WERI-Rb-1 (cell line): Measurements from ENCODE around the gene EYS.

Source experiments
- DNase-seq: peaks from one replicate; pipeline ENCODE4 v3.0.0-alpha.2; 2020
- H3K27ac ChIP-seq: fragments of 250-450 bp; sonication (Bioruptor Pico); 2 replicates; pipeline ENCODE4 v1.5.1; 2020; ENCODE audit warnings: mild to moderate bottlenecking, moderate library complexity
- H3K27me3 ChIP-seq: fragments of 250-450 bp; sonication (Bioruptor Pico); 2 replicates; pipeline ENCODE4 v1.5.1; 2021; ENCODE audit warnings: mild to moderate bottlenecking, low read depth, moderate library complexity; ENCODE audit not compliant: insufficient read depth, severe bottlenecking
- H3K36me3 ChIP-seq: fragments of 250-450 bp; sonication (Bioruptor Pico); 2 replicates; pipeline ENCODE4 v1.5.1; 2020; ENCODE audit warnings: mild to moderate bottlenecking, moderate library complexity
- H3K4me3 ChIP-seq: 2 replicates; pipeline ENCODE4 v1.5.1; 2011; ENCODE audit warnings: low read depth, mild to moderate bottlenecking, control low read depth, low read length
- H3K9me3 ChIP-seq: fragments of 250-450 bp; sonication (Bioruptor Pico); 2 replicates; pipeline ENCODE4 v1.5.1; 2021; ENCODE audit warnings: mild to moderate bottlenecking, moderate library complexity; ENCODE audit not compliant: severe bottlenecking
- CTCF ChIP-seq: IDR thresholded peaks from 2 replicates; pipeline ENCODE4 v1.5.1; 2011; ENCODE audit warnings: low read depth, mild to moderate bottlenecking, control low read depth, inconsistent platforms, low read length

The EYS gene

GRCh38 chr6:63930848-63931247, 1776.2 kb downstream of the EYS start:
- no peak for DNase-seq
- Histone ChIP-seq H3K4me3 (no peak overlapping the region), H3K9me3 (no peaks in the 10 kb centered on the region), H3K27ac (no peak overlapping the region), H3K27me3 (no peaks in the 10 kb centered on the region), H3K36me3 (no peaks in the 10 kb centered on the region)
- no peak for TF ChIP-seq CTCF

GRCh38 chr6:63929111-63929510, 1777.9 kb downstream of the EYS start:
- no peak overlapping the region for H3K27ac ChIP-seq
- no peak for TF ChIP-seq CTCF
- no peak overlapping the region for H3K4me3 ChIP-seq
- H3K36me3 ChIP-seq = no peaks in the 10 kb centered on the region
- no peak for DNase-seq
- no peaks in the 10 kb centered on the region for H3K27me3 ChIP-seq
- H3K9me3 ChIP-seq = no peaks in the 10 kb centered on the region

- Histone ChIP-seq H3K27ac (no peak overlapping the region), H3K36me3 (no peaks in the 10 kb centered on the region), H3K4me3 (no peak overlapping the region), H3K27me3 (no peaks in the 10 kb centered on the region), H3K9me3 (no peaks in the 10 kb centered on the region)
- TF ChIP-seq CTCF = no peak
- no peak for DNase-seq
These were observed 1778.4 kb downstream of the EYS start for GRCh38 chr6:63928613-63929012.

GRCh38 chr6:63926950-63927927, 1779.8 kb downstream of the EYS start:
- TF ChIP-seq CTCF = no peak
- Histone ChIP-seq H3K27ac (no peak overlapping the region), H3K9me3 (no peaks in the 10 kb centered on the region), H3K4me3 (no peak overlapping the region), H3K36me3 (no peaks in the 10 kb centered on the region), H3K27me3 (no peaks in the 10 kb centered on the region)
- no peak for DNase-seq

GRCh38 chr6:63926258-63926780, 1780.7 kb downstream of the EYS start:
- no peaks in the 10 kb centered on the region for H3K36me3 ChIP-seq
- no peak overlapping the region for H3K4me3 ChIP-seq
- no peaks in the 10 kb centered on the region for H3K27me3 ChIP-seq
- TF ChIP-seq CTCF = no peak
- no peak for DNase-seq
- H3K27ac ChIP-seq = no peak overlapping the region
- no peaks in the 10 kb centered on the region for H3K9me3 ChIP-seq
